HG03060 (cell line): ENCODE data around the gene STK38L.

Source experiments
- ATAC-seq: cut with Tn5 transposase; IDR thresholded peaks from one replicate; pipeline ENCODE4 v1.9.1; 2021; ENCODE audit warnings: low read depth, moderate number of reproducible peaks; ENCODE audit not compliant: unreplicated experiment

Gene STK38L

DNA sequence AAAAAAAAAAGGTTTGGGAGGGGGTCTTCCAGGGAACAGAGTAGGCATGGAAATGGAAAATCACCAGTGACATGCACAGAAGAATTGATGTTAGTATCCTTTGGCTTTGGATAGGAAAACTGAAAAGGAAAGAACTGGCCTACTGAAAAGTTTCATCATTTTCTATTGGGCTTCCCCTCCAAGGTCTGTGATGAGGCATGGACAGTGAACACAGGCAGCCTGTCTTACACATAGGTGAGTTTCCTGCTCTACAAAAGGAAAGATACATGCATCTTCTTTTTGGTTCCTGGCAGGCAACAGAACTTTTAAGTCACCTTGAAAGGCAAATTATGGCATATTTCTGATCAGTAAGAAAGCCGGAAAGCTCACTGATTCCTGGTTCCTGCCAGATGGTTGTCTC lies 94.4 kb downstream of the STK38L start:
- no peak for ATAC-seq

DNA sequence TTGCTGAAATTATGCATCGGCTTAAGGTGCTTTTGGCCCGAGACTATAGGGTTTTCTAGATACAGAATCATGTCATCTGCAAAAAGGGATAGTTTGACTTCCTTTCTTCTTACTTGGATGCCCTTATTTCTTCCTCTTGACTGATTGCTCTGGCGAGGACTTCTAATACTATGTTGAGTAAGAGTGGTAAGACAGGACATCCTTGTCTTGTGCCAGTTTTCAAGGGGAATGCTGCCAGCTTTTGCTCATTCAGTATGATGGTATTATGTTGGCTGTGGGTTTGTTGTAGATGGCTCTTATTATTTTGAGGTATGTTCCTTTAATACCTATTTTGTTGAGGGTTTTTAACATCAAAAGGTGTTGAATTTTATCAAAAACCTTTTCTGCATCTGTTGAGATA lies 96.9 kb downstream of the STK38L start:
- ATAC-seq, result no peak

DNA sequence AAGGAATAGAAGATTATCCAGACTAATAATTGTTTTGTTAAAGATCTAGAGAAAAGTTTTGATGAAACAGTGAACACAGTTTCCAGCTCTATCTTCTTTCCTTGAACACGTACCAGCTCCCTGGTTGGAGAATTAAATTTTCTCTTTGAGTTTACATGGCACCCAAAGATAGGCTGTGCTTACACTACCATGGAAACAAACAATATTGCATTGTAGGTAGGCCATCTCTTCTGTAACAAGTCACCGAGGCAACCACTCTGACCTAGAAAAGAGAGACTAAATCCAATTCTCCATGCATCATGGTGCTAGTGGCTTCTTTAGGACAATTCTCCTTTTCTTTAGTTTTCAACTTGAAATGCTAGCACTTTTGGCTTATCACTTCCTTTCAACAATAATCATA lies 98.5 kb downstream of the STK38L start:
- no peak for ATAC-seq

DNA sequence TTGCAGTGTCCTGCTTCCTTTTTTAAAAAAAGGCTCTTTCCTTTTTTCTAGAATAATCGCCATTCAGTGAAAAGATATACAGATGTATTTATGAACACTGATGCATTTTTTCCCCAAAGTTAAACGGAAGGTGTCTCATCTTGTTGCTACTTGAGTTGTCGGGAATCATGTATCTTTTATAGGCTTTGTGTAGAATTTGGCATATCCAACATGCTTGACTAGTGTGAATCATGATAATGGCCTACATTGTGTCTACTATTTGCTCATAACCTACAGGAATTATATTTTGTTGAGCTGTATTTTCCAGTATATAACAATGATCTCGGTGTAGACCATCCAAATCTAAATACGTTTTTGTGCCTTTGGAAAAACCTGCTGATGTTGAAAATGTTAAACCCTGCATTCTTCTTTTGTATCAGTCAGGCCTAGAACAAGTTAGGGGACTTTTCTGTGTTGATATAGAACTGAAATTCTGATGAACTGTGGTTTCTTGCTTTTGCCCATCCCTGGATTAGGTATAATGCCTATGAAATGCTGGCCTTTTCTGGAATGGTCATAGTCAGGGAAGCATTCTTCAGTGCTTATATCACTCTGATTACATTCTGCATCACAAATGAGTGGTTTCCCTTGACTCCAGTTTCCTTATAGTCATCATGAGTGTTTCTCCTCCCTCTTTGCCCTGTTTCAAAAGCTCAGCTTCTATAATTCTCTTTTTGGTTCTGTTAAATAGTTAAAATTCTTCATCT lies 99.3 kb downstream of the STK38L start:
- ATAC-seq, result no peak

DNA sequence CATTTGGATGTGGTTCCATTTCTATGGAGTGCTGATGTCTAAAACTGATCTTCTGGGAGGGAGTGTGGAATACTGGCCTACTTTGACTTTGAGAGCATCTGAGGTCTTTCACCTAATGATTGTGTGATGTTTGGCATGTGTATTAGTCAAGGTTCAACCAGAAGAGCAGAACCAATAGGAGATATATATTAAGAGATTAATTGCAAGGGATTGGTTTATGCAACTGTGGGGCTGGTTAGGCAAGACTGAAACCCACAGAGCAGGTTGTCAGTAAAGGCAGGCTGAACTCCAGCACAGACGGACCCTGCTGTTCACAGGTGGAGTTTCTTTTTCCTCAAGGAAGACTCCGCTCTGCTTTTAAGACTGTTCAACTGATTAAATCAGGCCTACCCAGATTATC lies 100.2 kb downstream of the STK38L start:
- ATAC-seq, result no peak

DNA sequence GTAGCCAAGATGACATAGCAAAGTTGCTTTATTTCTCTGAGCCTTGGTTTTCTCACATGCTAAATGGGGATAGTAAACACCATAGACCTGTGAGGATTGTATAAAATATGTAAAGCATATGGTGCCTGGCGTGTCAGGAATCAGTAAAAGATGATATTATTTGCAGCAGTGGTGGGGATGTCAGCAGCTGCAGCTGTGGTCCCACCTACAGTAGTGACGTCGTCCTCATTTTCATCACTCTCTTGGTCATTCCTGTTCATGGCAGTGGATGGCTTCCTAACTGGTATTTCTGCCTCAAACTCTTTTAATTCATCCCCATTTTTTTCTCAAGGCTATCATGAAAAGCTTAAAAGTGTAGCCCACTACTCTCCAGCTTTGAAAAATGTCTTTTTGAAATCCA lies 100.7 kb downstream of the STK38L start:
- no peak for ATAC-seq

DNA sequence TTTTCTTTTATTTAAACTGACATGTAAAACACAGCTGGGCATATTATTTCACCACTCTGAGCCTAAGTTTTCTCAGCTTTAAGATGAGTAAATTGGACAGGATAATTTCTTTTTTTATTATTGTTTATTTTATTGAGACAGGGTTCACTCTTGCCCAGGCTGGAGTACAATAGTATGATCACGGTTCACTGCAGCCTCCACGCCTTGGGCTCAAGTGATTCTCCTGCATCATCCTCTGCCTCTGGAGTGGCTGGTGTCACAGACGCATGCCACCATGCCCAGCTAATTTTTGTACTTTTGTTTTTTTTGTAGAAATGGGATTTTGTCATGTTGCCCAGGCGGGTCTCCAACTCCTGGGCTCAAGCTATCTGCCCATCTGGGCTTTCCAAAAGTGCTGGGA lies 101.3 kb downstream of the STK38L start:
- no peak for ATAC-seq

DNA sequence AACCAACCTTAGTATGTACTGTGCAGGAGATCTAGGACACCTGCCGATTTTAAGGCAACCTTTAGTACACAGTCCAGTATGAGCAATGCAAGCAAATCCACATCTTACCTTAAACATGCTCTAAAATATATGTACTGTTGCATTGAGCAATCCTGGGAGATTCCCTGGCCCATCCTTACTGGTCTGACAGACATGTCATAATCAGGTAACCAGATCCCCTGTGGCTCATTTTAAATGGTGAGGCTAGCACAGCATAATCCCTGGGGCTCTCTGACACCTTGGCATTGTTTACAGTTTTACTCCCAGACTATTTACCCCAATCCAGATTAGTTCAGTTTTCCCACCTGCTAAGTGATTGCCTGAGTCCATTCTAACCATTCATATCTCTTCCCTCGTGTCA lies 103.7 kb downstream of the STK38L start:
- ATAC-seq, result no peak

DNA sequence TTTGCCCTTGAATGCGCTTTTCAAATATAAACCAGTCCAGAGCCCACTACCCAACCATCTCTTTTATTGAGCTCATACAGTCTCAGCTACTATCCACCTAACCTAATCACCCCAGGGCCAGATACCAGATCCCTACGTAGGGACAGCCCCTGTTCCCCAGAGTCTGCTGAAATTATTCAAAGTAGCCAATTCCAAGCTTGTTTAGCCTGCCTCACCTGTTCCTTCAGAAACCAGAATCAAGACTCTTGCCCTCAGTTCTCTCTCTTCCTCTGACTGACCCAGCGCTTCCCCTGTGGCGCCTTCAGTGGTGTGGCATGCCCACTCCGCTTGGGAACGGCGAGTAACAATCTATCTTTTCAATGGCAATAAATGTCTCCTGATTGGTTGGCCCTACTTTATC lies 107.4 kb downstream of the STK38L start:
- no peak for ATAC-seq

DNA sequence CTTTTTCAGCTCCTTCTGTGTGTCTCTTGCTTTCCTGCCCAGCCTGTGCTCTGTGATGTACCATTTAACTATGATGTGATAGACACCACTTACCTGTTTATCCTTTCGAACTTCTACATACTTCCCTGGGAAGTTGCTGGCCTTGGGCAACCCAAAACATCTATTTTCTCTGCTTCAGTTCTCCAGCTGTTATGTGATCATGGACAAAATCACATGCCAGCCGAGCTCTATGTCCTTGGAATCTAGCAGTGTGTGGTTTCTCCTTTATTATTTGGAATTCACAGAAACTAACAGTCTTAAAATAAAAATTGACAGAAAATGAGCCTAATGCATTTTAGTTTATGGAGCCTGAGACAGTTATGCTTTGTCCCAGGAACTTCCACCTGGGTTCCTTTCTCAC lies 111.4 kb downstream of the STK38L start:
- ATAC-seq, result no peak

DNA sequence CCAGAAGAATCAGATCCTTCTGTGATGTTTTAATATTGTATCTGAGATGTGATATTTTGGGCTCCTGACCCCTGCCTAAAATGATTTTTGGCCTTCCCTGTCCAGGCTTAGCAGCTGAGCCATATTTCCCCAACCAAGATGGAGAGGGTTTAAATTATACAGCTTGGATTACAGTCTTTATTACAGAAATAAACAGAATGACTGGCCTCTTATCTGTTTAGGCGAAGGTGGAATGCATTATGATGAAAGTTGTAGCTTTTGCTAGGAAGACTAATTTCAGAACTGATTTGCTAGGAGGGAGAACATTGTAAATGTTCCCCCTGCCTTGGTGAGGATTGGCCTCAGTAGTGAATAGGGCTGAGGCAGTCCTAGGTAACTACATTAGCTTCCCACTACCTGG lies 111.9 kb downstream of the STK38L start:
- ATAC-seq, result no peak

DNA sequence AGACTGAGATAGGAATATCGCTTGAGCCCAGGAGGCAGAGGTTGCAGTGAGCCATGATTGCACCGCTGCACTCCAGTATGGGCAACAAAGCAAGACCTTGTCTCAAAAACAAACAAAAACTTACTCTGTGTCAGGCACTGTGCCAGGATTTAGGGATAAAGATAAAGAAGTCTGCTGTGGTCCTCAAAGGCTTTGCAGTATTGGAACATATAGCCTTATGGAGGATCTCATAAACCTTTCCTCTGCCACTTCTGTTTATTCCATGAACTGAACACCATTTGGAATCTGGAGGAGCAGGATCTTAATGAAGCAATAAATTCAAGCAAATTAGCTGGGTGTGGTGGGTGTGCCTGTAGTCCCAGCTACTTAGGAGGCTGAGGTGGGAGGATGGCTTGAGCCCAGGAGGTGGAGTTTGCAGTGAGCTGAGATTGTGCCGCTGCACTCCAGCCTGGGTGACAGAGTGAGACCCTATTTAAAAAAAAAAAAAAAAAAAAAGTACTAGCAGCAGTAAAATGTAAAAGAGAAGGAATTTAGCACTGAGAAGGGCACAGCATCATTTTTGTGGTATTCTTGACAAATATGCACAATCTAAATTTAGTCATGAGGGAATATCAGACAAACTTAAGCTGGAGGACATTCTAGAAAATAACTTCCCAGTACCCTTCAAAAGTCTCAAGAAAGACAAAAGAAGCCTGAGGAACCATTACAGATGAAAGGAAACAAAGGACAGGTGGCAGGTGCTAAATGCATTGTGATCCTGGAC lies 115.7 kb downstream of the STK38L start:
- ATAC-seq, result no peak

DNA sequence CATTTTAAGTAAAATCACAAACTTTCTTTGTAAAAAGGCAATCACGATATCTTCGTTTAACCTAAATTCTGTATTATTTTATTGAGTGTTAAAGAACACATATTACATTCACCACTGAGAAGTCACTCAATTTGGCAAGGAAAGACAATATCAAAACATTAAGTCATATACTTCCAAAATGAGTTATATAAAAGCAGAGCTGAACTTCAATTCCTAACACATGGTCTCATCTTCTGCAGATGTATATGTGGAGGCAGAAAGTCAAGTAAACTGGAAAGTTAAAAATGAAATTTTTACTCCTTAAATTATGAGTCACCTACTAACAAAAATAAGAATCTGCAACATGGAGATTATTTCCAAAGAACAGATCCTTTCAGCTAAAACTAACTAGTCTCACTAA lies 117.3 kb downstream of the STK38L start:
- no peak for ATAC-seq

DNA sequence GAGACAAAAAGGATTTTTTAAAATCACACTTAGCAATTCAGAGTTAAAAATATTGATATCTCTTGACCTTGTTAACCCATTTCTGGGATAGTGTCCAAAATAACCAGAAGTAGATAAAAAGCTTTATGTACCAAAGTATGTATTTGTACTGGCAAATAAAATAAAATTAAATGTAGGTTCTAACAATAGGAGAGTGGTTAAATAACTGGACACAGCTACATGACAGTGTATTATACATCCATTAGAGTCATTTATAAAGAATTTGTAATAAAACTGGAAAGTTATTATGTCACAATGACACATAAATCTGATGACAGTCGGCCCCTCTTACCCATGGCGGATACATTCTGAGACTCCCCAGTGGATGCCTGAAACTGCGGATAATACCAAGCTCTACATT lies 122.5 kb downstream of the STK38L start:
- no peak for ATAC-seq

DNA sequence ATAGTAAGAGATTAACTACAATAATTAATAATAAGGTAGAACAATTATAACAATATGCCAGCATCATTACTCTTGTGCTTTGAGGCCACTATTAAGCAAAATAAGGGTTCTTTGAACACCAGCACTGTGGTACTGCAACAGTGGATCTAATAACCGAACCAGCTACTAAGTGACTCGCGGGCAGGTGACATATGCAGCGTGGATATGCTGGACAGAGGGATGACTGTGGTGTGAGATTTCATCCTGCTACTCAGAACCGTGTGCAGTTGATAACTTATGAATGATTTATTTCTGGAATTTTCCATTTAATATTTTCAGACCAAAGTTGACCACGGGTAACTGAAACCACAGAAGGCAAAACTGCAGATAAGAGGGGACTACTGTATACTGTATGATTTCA lies 123.0 kb downstream of the STK38L start:
- ATAC-seq, result no peak
